ENCODE data around the gene EPB41L4A.
"Not testable (repeated sequence)": the region's sequence is repeated elsewhere in the genome, so short reads cannot be mapped to it uniquely, and the experiment has no call there.

The EPB41L4A gene

GRCh38 chr5:112419164-112419985 is at the start of gene EPB41L4A:
TSS of gene EPB41L4A (minus strand) at chr5:112419277. CDS start at chr5:112419039, 238 bp downstream.
- no peak for DNase-seq (ENCODE audit: low read depth)

GRCh38 chr5:112467485-112467884 is 48.4 kb upstream of the EPB41L4A start:
- DNase-seq (ENCODE audit: low read depth): no peak

- DNase-seq (ENCODE audit: low read depth): not testable (repeated sequence)
Measured at GRCh38 chr5:112466261-112466660, 47.2 kb upstream of the EPB41L4A start.

- not testable (repeated sequence) for DNase-seq (ENCODE audit: low read depth)
Measured at GRCh38 chr5:112447187-112447760, 28.2 kb upstream of the EPB41L4A start.

- no peak for DNase-seq (ENCODE audit: low read depth)
Measured at GRCh38 chr5:112445626-112446350, 26.7 kb upstream of the EPB41L4A start.

GRCh38 chr5:112443932-112444331 is 24.9 kb upstream of the EPB41L4A start:
- not testable (repeated sequence) for DNase-seq (ENCODE audit: low read depth)

GRCh38 chr5:112440031-112440430 is 21.0 kb upstream of the EPB41L4A start:
- no peak for DNase-seq (ENCODE audit: low read depth)

- DNase-seq (ENCODE audit: low read depth): no peak
Measured at GRCh38 chr5:112436144-112436543, 17.1 kb upstream of the EPB41L4A start.

- DNase-seq (ENCODE audit: low read depth): no peak
Measured at GRCh38 chr5:112434641-112435040, 15.6 kb upstream of the EPB41L4A start.

GRCh38 chr5:112426202-112426601 is 7.1 kb upstream of the EPB41L4A start:
- not testable (repeated sequence) for DNase-seq (ENCODE audit: low read depth)

- DNase-seq (ENCODE audit: low read depth): no peak
Measured at GRCh38 chr5:112419986-112420864, 1.1 kb upstream of the EPB41L4A start.

- no peak for DNase-seq (ENCODE audit: low read depth)
Measured at GRCh38 chr5:112418659-112419163, 366 bp downstream of the EPB41L4A start.

GRCh38 chr5:112417931-112418658 is 982 bp downstream of the EPB41L4A start:
- DNase-seq (ENCODE audit: low read depth): no peak

GRCh38 chr5:112415552-112415951 is 3.5 kb downstream of the EPB41L4A start:
- no peak for DNase-seq (ENCODE audit: low read depth)

- no peak for DNase-seq (ENCODE audit: low read depth)
Measured at GRCh38 chr5:112413611-112414010, 5.5 kb downstream of the EPB41L4A start.

GRCh38 chr5:112412346-112412745 is 6.7 kb downstream of the EPB41L4A start:
- DNase-seq (ENCODE audit: low read depth): no peak

- DNase-seq (ENCODE audit: low read depth): no peak
Measured at GRCh38 chr5:112411903-112412302, 7.2 kb downstream of the EPB41L4A start.

GRCh38 chr5:112407666-112408065 is 11.4 kb downstream of the EPB41L4A start:
- DNase-seq (ENCODE audit: low read depth): no peak

GRCh38 chr5:112407240-112407639 is 11.8 kb downstream of the EPB41L4A start:
- no peak for DNase-seq (ENCODE audit: low read depth)

- no peak for DNase-seq (ENCODE audit: low read depth)
Measured at GRCh38 chr5:112403069-112403468, 16.0 kb downstream of the EPB41L4A start.

- no peak for DNase-seq (ENCODE audit: low read depth)
Measured at GRCh38 chr5:112401924-112402323, 17.2 kb downstream of the EPB41L4A start.

Measured in HS-27A (cell line).